ENCODE results near the gene TYW1.
"Not testable (repeated sequence)": the region's sequence is repeated elsewhere in the genome, so short reads cannot be mapped to it uniquely, and the experiment has no call there.

TYW1 gene

DNA sequence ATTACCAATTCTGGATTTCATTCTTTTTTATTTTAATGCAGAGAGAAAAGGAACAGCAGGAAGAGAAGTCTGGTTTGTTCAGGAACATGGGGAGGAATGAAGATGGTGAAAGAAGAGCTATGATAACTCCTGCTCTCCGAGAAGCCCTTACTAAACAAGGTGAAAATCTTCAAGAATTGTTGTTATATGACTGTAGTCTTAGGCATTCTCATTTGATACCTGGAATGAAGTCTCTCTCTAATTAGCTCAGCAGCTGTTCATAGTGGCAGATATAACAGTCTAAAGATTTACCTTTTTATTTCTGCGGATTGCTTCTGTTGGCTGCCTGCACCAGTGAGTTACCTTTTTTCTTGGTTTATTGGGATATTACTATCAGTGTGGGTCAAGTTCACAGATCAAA is 53.3 kb downstream of the TYW1 start:
- not testable (repeated sequence) for DNase-seq

DNA sequence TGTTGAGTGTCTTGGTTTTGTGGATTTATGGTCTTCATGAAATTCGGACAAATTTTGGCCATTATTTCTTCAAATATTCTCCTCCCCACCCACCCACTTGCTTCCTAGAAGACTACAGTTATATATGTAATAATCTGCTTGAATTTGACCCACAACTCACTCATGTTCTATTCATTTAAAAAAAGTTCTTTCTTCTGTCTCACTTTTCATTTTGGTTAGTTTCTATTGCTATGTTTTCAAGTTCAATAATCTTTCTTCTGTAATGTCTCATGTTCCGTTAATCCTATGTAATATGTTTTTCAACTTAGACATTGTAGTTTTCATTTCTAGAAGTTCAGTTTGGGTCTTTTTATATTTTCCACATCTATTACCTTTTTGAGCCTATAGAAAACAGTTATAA is 55.5 kb downstream of the TYW1 start:
- not testable (repeated sequence) for DNase-seq

DNA sequence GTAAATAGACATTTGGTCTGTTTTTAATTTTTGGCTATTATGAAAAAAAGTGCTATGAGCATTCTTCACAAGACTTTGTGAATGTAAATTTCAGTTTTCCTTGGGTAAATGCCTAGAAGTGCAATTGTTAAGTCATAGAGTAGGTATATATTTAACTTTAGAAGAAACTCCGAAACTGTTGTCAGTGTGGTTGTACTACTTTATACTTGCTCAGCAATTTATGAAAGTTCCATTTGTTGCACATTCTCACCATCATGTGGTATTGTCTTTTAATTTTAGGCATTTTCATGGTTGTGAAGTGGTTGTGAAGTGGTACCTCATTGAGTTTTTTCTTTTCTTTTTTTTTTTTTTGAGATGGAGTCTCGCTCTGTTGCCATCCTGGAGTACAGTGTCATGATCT is 60.0 kb downstream of the TYW1 start:
- no peak for DNase-seq

DNA sequence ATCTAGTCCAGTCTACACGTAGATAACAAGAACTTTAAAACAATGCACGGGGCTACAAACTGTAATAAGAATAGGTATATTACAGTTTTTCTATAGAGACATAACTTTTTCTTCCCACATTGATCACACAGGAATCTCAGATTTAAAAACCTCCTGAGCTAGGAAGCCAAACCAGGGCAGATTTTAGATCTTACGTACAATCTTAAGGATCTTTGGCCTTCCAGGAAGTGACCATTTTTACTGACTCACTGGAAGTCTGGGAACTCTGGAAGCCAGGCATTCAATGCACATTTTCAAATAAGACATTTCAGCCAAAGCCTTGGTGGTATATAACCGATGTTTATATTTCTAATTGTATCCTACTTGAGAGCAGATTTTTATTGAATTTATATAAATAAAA is 64.7 kb downstream of the TYW1 start:
- DNase-seq = not testable (repeated sequence)

DNA sequence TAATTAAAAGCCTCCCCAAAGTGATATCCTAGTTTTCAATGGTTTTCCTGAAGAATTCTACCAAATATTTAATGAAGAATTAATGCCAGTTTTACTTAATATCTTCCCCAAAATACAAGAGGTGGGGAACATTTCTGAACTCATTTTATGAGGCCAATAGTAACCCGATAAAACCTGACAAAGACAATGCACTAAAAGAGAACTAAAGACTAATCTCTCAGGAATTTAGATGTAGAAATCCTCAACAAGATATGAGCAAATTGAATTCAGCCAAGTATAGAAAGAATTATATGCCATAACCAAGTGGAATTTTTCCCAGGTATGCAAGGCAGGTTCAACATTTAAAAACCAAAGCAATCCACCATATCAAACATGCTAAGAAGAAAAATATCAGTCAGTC is 66.2 kb downstream of the TYW1 start:
- not testable (repeated sequence) for DNase-seq

DNA sequence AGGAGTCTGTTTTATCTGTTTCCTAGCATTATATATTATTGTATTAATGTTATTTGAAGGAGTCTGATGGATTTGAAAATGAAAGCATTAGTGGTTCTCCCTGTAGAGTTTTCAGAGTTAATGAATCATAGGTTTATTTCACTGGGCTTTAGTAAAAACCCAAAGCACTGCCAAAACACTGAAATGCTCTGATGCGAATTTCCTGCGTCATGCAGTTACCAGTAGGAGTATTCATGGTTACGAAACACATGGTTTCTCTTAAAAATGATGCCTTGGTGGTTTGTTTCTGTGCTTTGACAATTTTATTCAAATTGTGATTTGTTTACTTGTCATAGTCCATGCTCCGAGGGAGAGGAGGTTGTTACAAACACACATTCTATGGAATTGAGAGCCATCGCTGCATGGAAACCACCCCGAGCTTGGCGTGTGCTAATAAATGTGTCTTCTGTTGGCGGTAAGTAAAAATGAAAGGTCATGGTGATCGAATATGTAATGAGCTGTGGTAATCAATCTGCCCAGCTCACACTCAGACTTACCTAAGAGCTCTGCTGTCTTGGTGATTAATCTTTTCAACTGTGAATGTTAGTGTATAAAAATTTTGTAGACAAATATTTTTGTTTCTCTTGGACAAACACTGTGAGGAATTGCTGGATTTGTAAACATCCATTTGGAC is 70.5 kb downstream of the TYW1 start:
- not testable (repeated sequence) for DNase-seq

DNA sequence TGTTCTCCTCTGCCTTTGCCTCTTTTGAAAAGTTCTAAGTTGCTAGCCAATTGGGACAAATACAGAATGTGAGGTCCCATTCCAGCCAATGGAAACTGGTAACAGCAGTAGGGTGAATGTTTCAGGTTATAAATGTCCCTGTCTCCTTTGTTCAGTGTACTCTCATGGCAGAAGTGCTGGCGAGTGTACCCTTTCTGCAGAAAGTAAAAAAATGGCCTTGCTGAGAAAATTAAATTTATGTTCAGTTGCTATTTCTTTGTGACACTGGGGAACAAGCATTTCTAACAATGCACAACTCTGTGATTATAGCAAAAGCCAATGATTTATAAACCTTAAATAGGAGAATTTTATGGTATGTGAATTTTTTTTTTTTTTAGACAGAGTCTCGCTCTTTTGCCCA is 79.5 kb downstream of the TYW1 start:
- DNase-seq = not testable (repeated sequence)

DNA sequence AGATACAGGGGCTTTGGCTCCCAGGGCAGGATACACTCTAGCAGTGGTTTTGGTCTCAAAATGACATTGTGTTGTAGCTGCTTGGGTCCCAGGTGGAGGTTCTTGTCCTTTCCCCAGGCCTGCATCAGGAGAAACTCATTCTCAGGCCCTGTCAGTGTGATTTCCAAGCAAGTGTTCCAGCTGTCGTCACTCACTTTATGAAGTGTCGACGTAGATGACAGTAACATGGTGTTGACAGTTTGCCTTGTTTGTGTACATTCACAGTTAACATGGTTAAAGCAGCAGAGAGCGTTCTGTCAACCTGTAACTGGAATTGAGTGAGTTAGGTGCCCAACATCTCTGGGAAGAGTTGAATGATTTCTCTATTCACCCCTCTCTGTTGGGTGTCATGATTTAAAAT is 86.2 kb downstream of the TYW1 start:
- DNase-seq = not testable (repeated sequence)

DNA sequence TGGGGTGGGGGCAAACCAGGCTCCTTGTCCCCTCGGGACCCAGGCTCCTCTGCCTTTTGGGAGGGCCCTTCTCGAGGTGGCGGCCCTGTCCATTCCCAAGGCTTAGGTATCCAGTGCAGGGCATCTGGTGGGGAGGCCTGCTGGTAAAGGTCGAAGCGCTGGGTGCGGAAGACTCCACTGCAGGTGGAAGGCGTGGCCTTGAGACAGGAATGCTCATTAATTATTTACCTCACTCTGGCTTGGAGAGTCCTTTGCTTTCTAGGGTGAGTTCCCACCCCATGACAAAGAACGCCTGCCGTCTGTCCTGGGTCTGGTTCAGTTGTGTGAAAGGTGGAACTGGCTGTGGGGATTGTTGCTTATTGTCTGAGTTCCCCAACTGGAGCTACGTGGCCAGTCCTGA is 92.6 kb downstream of the TYW1 start:
- not testable (repeated sequence) for DNase-seq

DNA sequence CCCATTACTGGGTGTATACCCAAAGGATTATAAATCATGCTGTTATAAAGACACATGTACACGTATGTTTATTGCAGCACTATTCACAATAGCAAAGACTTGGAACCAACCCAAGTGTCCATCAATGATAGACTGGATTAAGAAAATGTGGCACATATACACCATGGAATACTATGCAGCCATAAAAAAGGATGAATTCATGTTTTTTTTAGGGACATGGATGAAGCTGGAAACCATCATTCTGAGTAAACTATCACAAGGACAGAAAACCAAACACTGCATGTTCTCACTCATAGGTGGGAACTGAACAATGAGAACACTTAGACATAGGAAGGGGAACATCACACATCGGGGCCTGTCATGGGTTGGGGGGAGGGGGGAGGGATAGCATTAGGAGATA is 94.4 kb downstream of the TYW1 start:
- not testable (repeated sequence) for DNase-seq

DNA sequence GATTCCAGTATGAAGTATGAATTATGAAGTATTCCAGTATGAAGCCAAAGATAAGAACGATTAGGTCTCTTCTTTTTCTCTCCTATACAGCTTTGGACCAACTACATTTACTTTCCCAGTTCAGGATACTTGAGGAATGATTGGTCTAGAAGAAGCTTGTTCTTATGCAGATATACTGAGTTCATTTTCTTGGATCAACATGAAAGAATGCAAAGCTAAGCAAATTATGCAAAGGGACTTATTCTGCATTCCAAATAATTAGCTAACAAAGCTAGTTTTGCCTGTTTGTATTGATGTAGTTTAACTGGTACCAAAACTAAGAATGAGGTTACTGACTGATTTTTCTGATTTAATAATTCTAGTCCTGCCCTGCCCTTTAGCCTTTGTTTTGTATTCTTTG is 101.4 kb downstream of the TYW1 start:
- DNase-seq = not testable (repeated sequence)

DNA sequence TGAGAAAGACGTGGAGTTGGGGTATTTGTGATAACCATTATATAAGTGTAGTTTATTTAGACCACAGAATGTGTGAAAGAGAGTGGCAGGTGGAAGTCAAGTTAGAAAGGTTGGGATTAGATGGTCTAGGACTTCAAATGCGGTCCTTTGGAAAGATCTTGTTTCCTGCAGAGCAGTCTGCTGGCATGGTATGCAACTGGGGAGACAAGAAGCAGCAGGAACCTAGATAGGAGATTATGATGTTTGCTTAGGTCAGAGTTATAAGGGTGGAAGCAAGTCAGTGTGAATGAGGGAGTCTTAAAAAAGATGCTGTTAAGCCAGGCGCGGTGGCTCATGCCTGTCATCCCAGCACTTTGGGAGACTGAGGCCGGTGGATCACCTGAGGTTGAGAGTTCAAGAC is 102.8 kb downstream of the TYW1 start:
- DNase-seq = not testable (repeated sequence)

DNA sequence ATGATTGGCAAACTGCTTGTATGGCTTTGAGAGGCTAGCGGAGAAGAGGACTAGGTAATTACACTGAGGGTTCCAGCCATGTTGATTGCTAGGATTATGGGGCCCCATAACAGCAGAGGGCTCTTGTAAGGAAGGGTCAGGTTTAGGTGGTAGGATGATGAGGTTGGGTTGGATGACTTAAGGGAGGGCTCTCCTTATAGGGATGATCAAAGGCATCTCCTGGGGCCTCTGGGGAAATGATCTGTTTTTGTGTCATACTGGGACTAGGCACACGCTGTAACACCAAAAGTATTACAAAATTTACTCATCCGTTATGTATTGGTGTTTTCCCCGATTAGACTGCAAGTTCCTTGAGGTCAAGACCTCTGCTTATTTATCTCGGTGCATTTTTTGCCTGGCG is 103.4 kb downstream of the TYW1 start:
- not testable (repeated sequence) for DNase-seq

DNA sequence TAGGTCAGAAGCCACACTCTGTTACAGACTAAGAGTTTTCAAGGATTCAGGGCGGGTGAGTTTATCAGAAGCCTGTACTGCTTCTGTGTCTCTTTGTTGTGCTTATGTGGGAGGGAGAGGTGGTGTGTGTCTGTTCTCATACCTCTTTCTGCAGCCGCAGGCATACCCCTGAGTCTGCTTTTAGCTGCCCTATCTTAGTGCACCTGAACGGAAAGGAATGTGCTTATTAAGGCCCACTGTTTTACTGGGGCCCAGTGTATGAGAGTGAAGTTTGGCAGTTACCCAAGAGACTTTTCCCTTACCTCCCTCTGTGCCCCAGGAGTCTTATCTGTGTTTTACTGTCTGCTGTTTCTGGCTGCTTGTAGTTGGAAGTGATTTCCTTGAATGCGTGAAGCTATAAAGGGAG is 104.3 kb downstream of the TYW1 start:
- DNase-seq = no peak

DNA sequence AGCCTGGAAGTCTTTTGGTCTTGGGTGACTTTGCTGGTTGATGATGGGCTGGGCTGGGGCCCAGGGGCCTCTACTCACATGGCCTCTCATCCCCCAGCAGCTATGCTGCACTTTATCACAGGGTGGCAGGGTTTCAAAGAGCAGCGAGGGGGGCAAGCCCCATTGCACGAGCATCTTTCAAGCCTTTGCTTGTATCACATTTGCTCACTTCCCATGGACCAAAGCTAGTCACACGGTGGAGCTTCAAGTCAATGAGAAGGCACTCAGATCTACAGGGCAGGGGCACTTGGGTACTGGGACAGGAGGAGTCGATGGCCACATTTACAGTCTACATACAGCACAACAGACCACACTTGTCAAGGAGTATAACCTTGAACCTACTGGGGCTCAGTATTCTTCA is 108.3 kb downstream of the TYW1 start:
- not testable (repeated sequence) for DNase-seq

DNA sequence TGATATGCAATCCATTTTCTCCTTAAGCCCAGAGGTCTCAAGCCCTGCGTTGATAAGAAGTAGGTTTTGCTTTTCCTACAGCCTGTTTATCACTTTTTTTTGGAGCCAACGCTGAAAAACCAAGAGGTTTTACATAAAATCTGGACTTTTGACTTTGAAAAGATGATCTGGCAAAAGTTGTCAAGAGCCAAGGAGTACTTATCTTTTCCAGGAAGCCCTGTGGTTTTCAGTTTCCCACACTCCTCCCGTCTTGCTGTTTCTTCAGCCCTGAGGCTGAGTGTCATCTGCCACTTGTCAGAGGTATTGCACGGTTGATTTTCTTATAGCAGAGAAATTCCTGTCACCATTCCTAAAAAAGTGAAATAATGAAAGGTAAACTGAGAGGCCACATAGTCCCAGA is 108.7 kb downstream of the TYW1 start:
- DNase-seq = no peak

DNA sequence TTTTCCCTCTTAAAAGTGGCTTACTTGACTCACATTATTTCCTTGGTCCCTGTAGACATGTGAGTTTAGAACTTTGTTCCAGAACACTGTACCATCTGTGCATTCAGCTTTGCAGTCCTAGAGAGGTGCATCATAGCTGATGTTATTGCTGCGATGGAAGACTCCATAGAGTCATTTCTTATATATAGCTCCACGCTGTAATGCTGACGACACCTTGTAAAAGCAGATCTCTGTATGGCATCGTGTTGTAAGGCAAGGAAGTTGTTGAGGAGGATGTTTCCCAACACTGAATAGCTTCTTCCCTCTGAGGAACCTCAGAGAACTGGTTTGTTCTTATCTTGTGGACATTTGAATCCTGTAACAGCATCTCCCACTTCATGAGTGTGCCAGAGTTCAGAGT is 109.6 kb downstream of the TYW1 start:
- DNase-seq = not testable (repeated sequence)

DNA sequence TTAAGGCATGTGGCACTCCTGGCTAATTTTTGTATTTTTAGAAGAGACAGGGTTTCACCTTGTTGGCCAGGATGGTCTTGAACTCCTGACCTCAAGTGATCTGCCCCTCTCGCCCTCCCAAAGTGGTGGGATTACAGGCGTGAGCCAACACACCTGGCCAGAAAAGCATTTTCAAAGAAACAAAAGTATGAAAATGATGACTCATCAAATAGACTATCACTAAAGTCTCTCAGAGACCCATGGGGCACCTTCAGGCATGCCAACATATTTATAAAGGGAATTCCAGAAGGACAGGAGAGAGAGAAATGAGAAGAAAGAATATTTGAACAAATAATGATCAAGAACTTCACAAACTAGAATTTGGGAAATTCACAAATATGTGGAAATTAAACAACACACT is 114.7 kb downstream of the TYW1 start:
- not testable (repeated sequence) for DNase-seq

DNA sequence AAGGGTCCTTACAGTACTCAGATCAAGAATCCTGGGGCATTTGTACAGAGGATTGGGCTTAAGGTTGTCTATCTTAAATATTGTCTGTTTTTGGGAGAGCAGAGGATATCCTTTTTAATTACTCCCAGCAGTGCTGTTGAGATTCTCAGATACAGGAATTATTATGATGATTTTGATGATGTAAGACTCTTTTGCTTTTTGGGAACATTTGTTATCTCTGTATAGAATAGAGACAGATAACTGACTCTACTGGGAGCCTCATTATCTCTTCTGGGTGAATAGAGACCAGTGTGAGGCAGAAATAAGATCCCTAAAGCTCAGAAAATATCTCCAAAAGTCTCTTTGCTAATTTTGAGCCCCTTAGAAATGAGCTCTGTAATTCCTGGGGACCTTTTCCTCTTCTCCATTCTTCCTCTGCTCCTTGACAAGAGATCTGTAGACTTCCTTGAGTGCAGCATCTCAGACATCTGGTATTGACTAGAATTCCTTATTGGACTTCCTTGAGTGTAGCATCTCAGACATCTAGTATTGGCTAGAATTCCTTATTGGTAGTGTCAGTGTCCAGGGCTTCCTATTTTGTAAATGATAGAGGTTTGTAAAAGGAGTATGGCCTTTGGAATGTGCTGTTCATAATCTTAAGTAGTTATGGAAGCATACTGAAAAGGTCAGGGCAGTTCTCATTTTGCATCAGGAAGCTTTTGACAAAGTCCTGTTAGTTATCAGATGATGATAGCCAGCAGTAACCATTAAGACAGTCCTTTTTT is 118.0 kb downstream of the TYW1 start:
- DNase-seq = not testable (repeated sequence)

DNA sequence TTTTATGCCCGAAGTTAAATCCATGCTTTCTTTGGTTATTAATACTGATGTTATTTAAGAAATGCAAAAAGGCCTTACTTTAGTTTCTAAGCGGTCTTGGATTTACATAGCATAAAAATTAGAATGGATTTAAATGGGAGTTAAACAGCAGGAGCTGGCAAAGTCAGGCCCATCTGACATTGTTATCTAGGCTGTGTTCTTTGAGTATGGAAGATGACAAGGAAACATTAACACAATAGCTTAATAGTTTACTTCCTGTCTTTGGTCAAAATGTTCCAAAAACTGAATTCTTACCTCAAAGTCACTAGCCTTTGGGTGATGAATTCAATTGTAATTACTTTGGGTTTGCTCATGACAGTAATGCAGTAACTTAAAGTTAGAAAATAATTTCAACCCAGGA is 123.9 kb downstream of the TYW1 start:
- DNase-seq = not testable (repeated sequence)

DNA sequence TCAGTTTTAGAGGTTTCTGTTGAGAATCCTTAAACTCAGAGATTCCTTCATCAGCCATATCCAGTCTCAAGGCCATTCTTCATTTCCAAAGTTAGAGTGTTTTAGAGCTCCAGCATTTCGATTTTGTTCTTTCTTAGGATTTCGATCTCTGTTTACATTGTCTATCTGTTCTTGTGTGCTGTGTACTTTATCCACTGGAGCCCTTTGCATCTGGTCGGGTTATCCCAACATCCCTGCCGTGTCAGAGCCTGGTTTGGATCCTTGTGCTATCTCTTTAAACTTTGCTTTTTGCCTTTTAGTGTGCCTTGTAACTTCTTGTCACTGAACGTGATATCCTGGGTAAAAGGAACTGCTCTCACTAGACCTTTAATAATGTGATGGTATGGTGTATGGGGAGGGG is 131.6 kb downstream of the TYW1 start:
- DNase-seq = not testable (repeated sequence)

DNA sequence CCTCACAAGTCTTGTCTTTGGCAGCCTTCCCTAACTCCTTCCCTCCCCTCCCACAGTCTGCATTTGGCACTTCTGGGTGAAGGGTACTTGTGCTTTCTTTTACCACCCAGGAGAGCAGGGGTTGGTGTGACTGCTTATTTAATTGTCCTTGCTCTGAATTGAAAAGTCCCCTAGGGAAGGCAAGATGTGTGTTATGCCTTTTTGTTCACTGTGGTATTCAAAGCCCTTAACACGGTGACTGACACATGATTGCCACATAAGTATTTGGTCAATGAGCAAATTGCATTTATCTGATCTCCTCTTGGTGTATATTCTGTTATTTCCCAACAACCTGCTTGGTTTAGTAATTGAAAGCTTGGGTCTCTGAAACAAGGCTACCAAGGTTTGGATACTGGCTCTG is 134.1 kb downstream of the TYW1 start:
- not testable (repeated sequence) for DNase-seq

DNA sequence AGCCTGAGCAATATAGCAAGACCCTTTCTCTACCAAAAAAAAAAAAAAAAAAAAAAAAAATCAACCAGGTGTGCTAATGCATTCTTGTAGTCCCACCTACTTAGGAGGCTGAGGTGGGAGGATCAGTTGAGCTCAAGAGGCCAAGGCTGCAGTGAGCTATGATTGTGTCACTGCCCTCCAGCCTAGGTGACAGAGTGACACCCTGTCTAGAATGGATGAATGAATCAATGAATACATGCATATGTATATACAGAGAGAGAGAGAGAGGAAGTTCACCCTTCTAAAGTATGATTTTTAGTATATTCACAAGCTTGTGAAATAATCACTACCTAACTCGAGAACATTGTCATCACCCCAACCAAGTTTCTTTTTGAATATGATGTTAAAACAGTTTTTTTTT is 138.3 kb downstream of the TYW1 start:
- DNase-seq = not testable (repeated sequence)

Measured in NCI-H1930 (cell line).